NCI-H2227 (cell line): ENCODE results near the gene ACP2.
"Not testable (repeated sequence)": the region's sequence is repeated elsewhere in the genome, so short reads cannot be mapped to it uniquely, and the experiment has no call there.

Experiments
- DNase-seq: peaks from one replicate; lab custom pipeline; 2025; ENCODE audit not compliant: unreplicated experiment; lab: John Stamatoyannopoulos, UW

ACP2 gene

DNA sequence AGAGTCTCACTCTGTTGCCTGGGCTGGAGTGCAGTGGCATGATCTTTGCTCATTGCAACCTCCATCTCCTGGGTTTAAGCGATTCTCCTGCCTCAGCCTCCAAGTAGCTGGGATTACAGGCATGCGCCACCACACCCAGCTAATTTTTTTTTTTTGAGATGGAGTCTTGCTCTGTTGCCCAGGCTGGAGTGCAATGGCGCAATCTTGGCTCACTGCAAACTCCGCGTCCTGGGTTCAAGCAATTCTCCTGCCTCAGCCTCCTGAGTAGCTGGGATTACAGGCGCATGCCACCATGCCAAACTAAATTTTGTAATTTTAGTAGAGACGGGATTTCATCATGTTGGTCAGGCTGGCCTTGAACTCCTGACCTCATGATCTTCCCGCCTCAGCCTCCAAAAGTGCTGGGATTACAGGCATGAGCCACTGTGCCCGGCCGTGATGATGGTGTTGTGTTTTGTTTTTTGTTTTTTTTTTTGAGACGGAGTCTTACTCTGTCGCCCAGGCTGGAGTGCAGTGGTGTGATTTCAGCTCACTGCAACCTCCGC, 40.5 kb downstream of the ACP2 start:
- DNase-seq: not testable (repeated sequence)

DNA sequence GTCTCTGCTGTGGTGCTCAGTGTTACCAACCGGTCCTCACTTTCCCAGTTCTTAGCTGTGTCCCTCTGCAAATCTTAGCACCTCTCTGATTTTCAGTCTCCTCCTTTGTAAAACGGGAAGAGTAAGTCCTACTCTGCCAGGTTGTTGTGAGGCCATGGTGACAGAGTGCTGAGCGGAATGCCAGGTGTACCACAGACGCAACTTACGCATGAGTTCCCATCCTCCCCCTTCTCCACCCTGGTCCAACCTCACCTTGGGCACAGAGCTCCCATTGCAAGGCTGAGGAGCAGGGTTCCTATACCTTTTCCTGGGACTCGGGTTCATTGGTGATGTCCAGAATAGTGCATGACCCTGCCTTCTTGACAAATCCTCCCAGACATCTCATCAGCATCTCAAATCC, 41.2 kb downstream of the ACP2 start:
- DNase-seq: no peak

DNA sequence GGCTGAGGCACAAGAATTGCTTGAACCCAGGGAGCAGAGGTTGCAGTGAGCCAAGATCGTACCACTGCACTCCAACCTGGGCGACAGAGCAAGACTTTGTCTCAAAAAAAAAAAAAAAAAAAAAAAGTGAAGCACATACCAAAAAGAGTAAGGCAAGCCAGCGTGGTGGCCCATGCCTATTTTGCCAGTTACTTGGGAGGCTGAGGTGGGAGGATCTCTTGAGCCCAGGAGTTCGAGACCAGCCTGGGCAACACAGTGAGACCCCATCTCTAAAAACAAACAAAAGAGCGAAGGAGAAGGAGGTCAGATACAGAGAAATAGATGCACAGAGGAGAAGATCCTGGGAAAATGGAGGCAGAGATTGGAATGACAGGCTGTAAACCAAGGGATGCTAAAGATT, 42.0 kb downstream of the ACP2 start:
- DNase-seq: not testable (repeated sequence)

DNA sequence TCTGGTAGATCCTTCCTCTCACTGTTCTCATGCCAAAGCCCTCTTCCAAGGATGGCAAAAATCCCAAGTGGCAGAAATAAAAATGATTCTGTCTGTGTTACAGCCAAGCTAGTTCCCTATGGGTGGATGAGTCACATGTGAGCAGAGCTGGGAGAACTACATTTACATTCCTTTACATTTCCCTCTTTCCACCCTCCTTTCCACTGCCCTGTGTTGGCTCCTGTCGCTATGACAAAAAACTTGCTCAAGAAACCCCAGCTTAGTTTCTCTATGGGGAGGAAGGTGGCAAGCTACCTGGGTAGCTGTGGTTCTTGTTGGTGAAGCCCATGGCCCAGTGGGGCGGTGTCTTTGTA, 44.0 kb downstream of the ACP2 start:
- no peak for DNase-seq

DNA sequence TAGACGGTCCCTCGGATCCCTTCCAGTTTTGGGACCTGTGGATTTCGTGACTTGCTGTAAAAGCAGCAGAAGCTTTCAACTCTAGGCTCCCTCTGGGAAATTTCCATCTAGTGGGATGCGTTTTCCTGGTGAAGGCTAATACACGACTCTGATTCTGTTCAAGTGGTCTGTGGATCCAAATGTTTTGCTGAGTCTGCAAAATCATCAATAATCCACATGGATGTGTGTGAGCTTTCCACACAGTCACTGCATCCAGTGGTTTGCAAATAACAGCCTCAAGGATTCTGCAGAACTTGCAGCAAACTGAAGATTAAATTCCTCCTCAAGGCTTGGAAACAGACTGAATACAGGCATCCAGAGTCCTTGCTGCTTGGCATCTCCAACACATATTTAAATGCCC, 46.0 kb downstream of the ACP2 start:
- DNase-seq: no peak

DNA sequence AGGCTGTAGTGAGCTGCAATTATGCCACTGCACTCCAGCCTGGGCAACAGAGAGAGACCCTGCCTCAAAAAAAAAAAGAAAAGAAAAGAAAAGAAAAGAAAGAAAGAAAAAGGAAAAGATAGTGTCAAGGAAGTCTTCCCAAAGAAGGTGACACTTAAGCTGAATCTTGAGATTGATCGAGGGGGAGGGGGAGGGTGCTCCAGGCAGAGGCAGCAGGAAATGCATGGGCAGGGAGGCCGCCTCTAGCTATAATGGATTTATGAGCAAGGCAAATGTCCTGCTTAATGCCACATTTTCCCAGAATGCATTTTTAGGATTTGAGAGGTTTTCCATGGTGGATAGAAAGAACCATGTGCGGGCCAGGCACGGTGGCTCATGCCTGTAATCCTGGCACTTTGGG, 47.6 kb downstream of the ACP2 start:
- no peak for DNase-seq

DNA sequence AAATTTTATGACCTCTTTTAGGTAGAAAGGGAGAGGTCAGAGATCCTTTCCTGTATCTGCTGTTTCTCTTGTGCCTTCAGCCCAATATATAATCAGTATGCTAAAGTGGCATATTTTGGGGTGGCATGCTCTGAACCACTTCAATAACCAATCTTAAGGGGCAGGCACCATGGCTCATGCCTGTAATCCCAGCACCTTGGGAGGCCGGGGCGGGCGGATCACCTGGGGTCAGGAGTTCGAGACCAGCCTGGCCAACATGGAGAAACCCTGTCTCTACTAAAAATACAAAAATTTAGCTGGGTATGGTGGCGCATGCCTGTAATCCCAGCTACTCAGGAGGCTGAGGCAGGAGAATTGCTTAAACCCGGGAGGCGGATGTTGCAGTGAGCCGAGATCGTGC, 50.5 kb downstream of the ACP2 start:
- DNase-seq: not testable (repeated sequence)

DNA sequence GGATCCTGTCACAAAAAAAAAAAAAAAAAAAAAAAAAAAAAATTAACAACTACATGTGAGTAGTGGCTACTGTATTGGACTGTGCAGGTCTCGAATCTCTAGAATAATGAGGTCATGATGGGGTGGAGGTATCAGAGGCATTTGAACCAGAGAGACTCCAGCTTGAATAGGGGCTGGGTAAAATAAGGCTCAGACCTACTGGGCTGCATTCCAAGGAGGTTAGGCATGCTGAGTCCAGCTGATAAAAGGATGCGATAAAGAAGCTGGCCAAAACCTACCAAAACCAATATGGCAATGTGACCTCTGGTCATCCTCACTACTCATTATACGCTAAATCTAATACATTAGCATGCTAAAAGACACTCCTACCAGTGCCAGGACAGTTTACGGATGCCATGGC, 56.5 kb downstream of the ACP2 start:
- no peak for DNase-seq

DNA sequence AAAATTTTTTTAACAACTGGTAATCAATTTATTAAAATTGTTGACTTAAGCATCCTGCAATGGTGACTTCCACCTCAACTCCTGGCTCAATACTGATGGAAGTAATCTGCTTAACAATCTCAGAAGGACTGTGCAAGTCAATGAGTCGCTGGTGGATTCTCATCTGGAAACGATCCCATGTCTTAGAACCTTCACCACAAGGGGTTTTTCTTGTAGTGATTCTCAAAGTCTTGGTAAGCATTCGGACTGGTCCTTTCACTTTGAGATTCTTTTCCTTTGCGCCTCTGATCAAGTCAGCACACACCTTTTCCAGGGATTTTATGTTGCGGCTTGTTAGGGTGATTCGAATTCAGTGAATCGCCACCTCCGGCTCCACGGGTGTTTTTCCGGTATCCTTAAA, 57.5 kb downstream of the ACP2 start:
- not testable (repeated sequence) for DNase-seq
